Effector memory CD8-positive, alpha-beta T cell (primary cell): ENCODE data around the gene SGK1.

Source experiments
- ATAC-seq: fragments of 150-1000 bp; cut with Tn5 transposase; replicated peaks from 2 replicates; pipeline ENCODE4 v1.10.0; 2021; ENCODE audit warnings: mild to moderate bottlenecking, moderate library complexity
- DNase-seq, 3 experiments: peaks; one replicate each; pipeline ENCODE4 v3.0.0; 2021
- H3K27ac Mint-ChIP-seq, 2 donors: one replicate each; pipeline ENCODE4 v1.8.0; 2022; ENCODE audit warnings: mild to moderate bottlenecking in 2 of 2, mixed read lengths in 2 of 2, moderate library complexity in 2 of 2
- H3K27me3 Mint-ChIP-seq, 2 donors: one replicate each; pipeline ENCODE4 v1.8.0; 2022; ENCODE audit warnings: mixed read lengths in 2 of 2
- H3K36me3 Mint-ChIP-seq: one replicate; pipeline ENCODE4 v1.8.0; 2022; ENCODE audit warnings: mild to moderate bottlenecking, moderate library complexity, mixed read lengths; ENCODE audit not compliant: insufficient read depth
- H3K4me1 Mint-ChIP-seq, 2 donors: one replicate each; pipeline ENCODE4 v1.8.0; 2022; ENCODE audit warnings: low read depth in 2 of 2, mixed read lengths in 2 of 2
- H3K4me3 Mint-ChIP-seq, 2 donors: one replicate each; pipeline ENCODE4 v1.8.0; 2022; ENCODE audit warnings: mild to moderate bottlenecking in 2 of 2, mixed read lengths in 2 of 2, moderate library complexity in 2 of 2
- H3K9me3 Mint-ChIP-seq, 2 donors: one replicate each; pipeline ENCODE4 v1.8.0; 2022; ENCODE audit warnings: mixed read lengths in 2 of 2

The SGK1 gene

DNA sequence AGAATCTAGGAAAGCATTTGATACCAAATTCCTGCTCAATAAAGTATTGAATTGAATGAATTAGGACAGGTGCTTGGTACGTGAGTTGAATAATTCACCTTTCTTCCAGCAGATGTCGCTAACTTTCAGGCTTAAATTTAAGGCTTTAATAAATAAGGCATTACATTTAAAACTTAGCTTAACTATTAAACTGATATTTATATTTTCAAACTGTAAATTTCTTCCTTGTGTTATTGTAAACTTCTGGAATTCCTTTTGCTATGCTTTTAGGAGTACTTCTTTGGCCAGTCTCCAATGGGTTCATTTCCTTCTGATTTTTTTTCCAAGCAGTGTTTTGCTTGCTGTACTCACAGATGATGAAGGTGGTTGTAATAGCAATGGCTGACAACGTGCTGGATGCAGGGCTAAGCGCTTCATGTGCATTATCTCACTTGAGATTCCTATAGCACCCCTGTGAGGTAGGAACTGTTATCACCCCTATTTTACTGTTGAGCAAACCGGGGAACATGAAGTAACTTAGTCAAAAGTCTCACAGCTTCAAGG, 194.2 kb downstream of the SGK1 start:
- H3K36me3 Mint-ChIP-seq: no peaks in the 10 kb centered on the region
- H3K27me3 Mint-ChIP-seq: peaks cover 9 to 10% of the 10 kb centered on the region in 2 donors
- no peak overlapping the region for H3K27ac Mint-ChIP-seq
- peak; percentile 54 for ATAC-seq
- H3K4me1 Mint-ChIP-seq: no peaks in the 10 kb centered on the region
- no peak overlapping the region for H3K4me3 Mint-ChIP-seq
- DNase-seq: peak; percentile 7 to 30 (median 27)
- no peaks in the 10 kb centered on the region for H3K9me3 Mint-ChIP-seq

DNA sequence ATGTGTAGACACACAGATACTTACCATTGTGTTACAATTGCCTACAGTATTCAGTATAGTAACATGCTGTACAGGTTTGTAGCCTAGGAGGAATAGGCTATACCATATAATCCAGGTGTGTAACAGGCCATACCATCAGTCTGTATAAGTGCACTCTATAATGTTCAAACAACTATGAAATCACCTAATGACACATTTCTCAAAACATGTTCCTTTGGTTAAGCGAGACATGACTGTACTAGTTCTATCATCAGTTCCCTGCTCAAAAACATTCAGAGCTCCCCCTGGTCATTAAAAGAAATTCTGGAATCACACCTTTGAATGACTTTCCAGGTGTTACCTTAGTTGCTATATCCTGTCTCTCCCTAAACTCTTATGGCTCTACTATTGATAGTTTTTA, 195.1 kb downstream of the SGK1 start:
- no peaks in the 10 kb centered on the region for H3K4me1 Mint-ChIP-seq
- no peaks in the 10 kb centered on the region for H3K9me3 Mint-ChIP-seq
- DNase-seq: no peak
- H3K4me3 Mint-ChIP-seq: no peak overlapping the region
- no peak overlapping the region for H3K27ac Mint-ChIP-seq
- H3K36me3 Mint-ChIP-seq: no peaks in the 10 kb centered on the region
- no peak for ATAC-seq
- H3K27me3 Mint-ChIP-seq: peaks cover 9 to 10% of the 10 kb centered on the region in 2 donors

DNA sequence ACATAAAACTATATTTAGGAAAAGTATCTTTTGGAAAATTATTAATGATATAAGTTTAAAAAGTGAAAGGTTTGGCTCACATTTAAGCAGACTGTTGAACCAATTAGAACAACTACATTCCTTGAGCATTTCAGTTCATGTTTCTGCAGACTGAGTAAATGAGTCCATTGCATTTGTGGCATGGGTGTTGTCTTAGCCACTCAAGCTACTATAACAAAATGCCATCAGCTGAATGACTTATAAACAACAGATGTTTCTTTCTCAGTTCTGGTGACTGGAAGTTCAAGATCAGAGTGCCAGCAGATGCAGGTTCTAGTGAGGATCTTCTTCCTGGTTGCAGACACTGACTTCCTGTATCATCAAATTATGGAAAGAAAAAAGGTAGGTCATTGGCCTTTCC, 198.4 kb downstream of the SGK1 start:
- Mint-ChIP-seq H3K27ac (no peak overlapping the region), H3K4me3 (no peak overlapping the region), H3K27me3 (peaks cover 11 to 16% of the 10 kb centered on the region in 2 donors)

More for the DNA sequence above, 198.4 kb downstream of the SGK1 start:
- H3K4me1 Mint-ChIP-seq: peaks cover 0 to 2% of the 10 kb centered on the region in 2 donors
- H3K9me3 Mint-ChIP-seq: no peaks in the 10 kb centered on the region
- no peaks in the 10 kb centered on the region for H3K36me3 Mint-ChIP-seq
- ATAC-seq: no peak
- no peak for DNase-seq
